Ishikawa (cell line): ENCODE results near the gene PRRG4.

Experiments used
- CEBPB ChIP-seq: IDR thresholded peaks from 2 replicates; pipeline ENCODE4 v1.6.1; 2012
- CREB1 ChIP-seq: IDR thresholded peaks from 2 replicates; pipeline ENCODE4 v1.6.1; 2012; ENCODE audit warnings: low read depth
- EP300 ChIP-seq: IDR thresholded peaks from 2 replicates; pipeline ENCODE4 v1.6.1; 2012; ENCODE audit warnings: borderline replicate concordance
- FOXM1 ChIP-seq: IDR thresholded peaks from 2 replicates; pipeline ENCODE4 v1.6.1; 2012; ENCODE audit warnings: low read depth, borderline replicate concordance
- MAX ChIP-seq: IDR thresholded peaks from 2 replicates; pipeline ENCODE4 v1.6.1; 2012
- NFIC ChIP-seq: IDR thresholded peaks from 2 replicates; pipeline ENCODE4 v1.6.1; 2012
- RAD21 ChIP-seq: IDR thresholded peaks from 2 replicates; pipeline ENCODE4 v1.6.1; 2012; ENCODE audit warnings: low read depth
- TAF1 ChIP-seq: IDR thresholded peaks from 2 replicates; pipeline ENCODE4 v1.6.1; 2012; ENCODE audit warnings: low read depth, mild to moderate bottlenecking
- TCF12 ChIP-seq: IDR thresholded peaks from 2 replicates; pipeline ENCODE4 v1.6.1; 2012; ENCODE audit warnings: low read depth
- TEAD4 ChIP-seq: IDR thresholded peaks from 2 replicates; pipeline ENCODE4 v1.6.1; 2012
- USF1 ChIP-seq: IDR thresholded peaks from 2 replicates; pipeline ENCODE4 v1.6.1; 2012
- YY1 ChIP-seq: IDR thresholded peaks from 2 replicates; pipeline ENCODE4 v1.6.1; 2012; ENCODE audit warnings: low read depth
- ZBTB7A ChIP-seq: IDR thresholded peaks from 2 replicates; pipeline ENCODE4 v1.6.1; 2012; ENCODE audit warnings: low read depth
- TF ChIP-seq, protein P1 (sequence below): IDR thresholded peaks from 2 replicates; pipeline ENCODE4 v1.6.1; 2012; ENCODE audit warnings: low read depth, mild to moderate bottlenecking

DNA sequence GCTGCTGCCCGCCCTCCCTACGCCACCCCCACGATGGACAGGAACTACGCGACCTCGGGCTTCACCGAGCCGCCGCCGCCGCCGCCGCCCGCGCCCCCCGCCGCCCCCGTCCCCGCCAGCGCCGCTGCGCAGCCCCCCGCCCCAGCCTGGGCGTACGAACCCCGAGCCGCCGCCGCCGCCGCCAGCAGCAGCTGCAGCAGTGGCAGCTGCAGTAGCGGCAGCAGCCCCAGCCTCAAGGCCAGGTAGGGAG lies 63.3 kb downstream of the PRRG4 start:
- TF ChIP-seq TAF1 (no peak), ZBTB7A (no peak), EP300 (no peak), NFIC (no peak), TEAD4 (no peak), CEBPB (no peak), YY1 (no peak), CREB1 (no peak), USF1 (no peak), MAX (no peak), RAD21 (no peak), TCF12 (no peak), FOXM1 (no peak)
- TF ChIP-seq, protein P1, sequence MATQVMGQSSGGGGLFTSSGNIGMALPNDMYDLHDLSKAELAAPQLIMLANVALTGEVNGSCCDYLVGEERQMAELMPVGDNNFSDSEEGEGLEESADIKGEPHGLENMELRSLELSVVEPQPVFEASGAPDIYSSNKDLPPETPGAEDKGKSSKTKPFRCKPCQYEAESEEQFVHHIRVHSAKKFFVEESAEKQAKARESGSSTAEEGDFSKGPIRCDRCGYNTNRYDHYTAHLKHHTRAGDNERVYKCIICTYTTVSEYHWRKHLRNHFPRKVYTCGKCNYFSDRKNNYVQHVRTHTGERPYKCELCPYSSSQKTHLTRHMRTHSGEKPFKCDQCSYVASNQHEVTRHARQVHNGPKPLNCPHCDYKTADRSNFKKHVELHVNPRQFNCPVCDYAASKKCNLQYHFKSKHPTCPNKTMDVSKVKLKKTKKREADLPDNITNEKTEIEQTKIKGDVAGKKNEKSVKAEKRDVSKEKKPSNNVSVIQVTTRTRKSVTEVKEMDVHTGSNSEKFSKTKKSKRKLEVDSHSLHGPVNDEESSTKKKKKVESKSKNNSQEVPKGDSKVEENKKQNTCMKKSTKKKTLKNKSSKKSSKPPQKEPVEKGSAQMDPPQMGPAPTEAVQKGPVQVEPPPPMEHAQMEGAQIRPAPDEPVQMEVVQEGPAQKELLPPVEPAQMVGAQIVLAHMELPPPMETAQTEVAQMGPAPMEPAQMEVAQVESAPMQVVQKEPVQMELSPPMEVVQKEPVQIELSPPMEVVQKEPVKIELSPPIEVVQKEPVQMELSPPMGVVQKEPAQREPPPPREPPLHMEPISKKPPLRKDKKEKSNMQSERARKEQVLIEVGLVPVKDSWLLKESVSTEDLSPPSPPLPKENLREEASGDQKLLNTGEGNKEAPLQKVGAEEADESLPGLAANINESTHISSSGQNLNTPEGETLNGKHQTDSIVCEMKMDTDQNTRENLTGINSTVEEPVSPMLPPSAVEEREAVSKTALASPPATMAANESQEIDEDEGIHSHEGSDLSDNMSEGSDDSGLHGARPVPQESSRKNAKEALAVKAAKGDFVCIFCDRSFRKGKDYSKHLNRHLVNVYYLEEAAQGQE = no peak
